ENCODE measurements around the gene ZNF615.
"Not testable (repeated sequence)": the region's sequence is repeated elsewhere in the genome, so short reads cannot be mapped to it uniquely, and the experiment has no call there.

Gene ZNF615

GRCh38 chr19:51980116-51980736, 27.8 kb downstream of the ZNF615 start:
- no peak for DNase-seq

GRCh38 chr19:51978882-51979281, 29.1 kb downstream of the ZNF615 start:
- DNase-seq: no peak

DNA sequence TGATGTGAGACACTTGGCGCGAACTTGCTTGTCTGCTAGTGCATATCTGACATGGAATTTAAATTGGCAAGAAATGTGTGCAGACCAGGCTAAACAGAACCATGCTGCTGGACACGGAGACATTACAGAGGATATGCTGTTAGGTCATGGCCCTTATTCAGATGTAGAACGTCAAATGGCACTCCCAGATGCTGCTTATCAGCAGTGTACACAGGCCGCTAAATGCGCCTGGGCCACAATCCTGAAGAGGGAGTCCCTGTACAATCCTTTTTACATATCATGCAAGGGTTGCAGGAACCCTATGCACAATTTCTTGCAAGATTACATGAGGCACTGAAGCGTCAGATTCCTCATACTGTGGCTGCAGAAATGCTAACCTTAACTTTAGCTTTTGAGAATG, 30.7 kb downstream of the ZNF615 start:
- no peak for DNase-seq

DNA sequence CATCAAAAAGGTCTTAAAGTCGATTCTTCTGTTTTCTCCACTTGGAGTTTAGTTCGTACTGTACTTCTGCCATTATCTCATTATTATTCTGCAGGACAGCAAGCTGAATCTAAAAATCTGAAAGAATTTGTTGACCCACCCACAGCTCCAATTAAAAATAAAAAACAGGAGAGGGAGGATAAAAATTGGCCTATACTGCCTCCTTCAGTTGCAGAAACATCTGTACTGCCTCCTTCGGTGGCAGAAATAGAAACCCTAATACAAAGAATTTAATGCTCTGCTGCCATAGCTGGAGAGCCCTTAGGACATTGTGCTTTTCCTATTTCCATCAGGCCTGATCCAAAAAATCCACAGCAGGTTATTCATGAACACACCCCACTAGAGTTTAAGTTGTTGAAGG, 31.2 kb downstream of the ZNF615 start:
- no peak for DNase-seq

DNA sequence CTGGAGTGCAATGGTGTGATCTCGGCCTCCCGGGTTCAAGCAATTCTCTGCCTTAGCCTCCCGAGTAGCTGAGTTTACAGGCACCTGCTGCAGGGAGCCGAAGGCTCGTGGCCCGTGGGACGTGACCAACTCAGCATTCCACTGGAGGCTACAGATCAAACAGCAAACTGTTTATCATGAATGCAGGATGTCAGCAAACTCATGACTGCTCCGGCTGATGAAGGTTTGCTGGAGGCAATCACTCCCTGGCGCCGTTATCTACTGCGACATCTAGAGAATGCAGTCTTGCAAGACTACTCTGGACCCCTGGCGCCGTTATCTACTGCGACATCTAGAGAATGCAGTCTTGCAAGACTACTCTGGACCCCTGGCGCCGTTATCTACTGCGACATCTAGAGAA, 32.2 kb downstream of the ZNF615 start:
- DNase-seq: not testable (repeated sequence)

DNA sequence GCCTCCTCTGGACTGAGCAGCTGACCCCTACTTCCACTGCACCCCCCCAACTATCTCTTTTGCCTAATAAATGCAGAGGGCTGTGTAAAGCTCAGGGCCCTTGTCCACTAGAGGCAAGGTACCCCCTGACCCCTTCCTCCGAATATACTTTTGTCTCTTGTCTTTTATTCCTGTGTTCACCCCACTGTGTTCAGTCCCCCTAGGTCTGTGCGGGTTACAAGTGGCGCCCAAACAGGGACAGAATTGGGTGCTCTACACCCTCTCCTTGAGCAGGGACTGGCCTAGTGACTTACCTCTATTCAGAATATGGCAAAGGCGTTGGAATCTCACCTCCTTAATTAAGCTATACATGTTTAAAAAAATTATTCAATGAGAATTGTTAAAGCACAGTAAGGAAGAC, 36.4 kb downstream of the ZNF615 start:
- no peak for DNase-seq

DNA sequence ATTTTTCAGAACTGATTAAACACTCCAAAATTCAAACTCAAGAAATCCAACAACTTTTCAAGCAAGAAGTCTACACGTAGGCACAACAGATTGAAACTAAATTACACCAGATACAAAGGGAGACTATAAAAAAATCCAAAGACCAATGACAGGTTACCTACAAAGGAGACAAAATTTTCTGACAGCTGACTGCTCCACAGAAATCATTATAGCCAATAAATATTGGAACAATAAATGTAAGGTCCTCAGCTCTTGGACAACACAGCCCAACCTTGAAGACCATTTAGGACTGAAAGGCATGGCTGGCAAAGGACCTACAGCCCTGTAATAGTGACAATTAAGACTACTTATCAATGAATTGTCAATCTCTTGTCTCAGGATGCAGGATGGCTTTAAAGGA, 37.3 kb downstream of the ZNF615 start:
- DNase-seq: no peak

DNA sequence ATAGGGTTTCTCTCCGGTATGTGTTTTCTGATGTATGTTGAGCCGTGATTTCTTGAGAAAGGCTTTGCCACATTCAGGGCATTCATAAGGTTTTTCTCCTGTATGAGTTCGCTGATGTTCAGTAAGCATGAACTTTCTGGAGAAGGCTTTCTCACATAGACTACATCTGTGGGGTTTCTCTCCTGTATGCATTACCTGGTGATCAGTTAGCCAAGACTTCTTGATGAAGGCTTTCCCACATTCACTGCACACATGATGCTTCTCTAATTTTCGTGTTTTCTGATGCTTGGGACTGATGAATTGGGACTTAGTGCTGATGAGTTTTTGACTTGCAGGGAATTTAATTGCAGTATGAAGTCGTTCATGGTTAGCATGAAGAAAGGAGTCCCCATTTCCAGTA, 42.4 kb downstream of the ZNF615 start:
- no peak for DNase-seq

DNA sequence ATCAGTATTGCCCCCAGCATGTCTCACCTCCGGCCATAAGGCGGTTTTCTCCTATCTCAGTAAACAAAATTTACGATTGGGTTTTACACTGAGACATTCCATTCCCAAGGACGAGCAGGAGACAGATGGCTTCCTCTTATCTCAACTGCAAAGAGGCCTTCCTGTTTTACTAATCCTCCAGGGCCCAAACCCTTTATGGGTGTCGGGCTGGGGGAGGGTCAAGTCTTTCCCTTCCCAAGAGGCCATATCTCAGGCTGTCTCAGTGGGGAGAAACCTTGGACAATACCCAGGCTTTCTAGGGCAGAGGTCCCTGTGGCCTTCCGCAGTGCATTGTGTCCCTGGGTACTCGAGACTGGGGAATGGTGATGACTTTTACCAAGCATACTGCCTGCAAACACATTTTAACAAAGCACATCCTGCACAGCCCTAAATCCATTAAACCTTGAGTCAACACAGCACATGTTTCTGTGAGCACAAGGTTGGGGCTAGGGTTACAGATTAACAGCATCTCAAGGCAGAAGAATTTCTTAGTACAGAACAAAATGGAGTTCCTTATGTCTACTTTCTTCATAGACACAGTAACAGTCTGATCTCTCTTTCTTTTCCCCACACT, 47.3 kb downstream of the ZNF615 start:
- not testable (repeated sequence) for DNase-seq

GRCh38 chr19:51959791-51960190, 48.2 kb downstream of the ZNF615 start:
- DNase-seq: no peak

DNA sequence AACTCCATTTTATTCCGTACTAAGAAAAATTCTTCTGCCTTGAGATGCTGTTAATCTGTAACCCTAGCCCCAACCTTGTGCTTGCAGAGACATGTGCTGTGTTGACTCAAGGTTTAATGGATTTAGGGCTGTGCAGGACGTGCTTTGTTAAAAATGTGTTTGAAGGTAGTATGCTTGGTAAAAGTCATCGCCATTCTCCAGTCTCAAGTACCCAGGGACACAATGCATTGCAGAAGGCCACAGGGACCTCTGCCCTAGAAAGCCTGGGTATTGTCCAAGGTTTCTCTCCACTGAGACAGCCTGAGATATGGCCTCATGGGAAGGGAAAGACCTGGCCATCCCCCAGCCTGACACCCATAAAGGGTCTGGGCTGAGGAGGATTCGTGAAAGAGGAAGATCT, 50.2 kb downstream of the ZNF615 start:
- DNase-seq: not testable (repeated sequence)

DNA sequence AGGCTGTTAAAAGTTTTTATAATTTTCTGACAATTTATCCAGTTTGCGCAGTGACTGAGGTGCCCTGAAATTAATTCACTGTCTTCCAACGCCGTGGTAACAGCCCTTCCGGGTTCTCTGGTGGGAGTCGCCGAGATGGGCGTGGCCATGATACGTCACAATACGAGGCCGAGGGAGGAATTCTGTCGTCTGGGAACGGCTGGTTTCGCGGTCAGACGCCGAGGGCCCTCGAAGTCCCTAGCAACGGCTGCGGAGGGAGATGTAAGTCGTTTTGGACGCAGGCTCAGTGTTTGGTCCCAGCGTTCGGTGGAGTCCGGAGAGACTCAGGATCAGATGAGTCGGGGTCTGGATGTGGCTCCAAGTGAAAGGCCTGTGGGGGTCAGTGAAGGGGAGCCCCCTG, 59.0 kb downstream of the ZNF615 start:
- peak; percentile 72 for DNase-seq

DNA sequence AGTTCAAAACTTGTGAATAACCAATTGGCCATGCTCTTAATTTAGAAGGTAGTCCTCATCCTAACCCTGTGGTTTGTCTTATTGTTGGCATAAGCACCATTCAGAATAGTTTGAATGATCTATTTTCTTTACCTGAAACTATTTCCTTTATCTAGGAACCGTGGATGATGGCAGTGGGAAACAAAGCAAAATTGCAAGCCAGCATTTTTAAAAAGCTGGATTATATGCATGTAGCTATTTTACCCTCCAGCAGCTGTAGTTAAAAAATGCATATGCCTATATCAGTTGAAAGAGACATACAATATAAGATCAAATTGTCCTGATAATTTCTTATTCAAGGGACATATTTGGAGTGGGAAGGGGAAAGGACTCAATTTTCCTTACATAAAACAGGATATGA, 61.4 kb downstream of the ZNF615 start:
- no peak for DNase-seq

GRCh38 chr19:51944798-51945552, 63.0 kb downstream of the ZNF615 start:
- no peak for DNase-seq

All from right forelimb (tissue), 1 donor.